Common myeloid progenitor, CD34-positive (primary cell): ENCODE results near the gene BCL7A.
A peak's percentile ranks its signal among the peaks of the same experiment; 100 is the strongest.

ENCODE experiments used
- CTCF ChIA-PET: fragments of 350-600 bp; sonication (Branson Sonifier 250); formaldehyde crosslinking; loops from one replicate; lab custom pipeline; 2021; ENCODE audit warnings: antibody characterized with exemption; lab: Charles Lee
- POLR2A ChIA-PET: fragments of 350-600 bp; sonication (Branson Sonifier 250); formaldehyde crosslinking; loops from one replicate; lab custom pipeline; 2021; ENCODE audit warnings: antibody characterized with exemption; lab: Charles Lee
- DNase-seq, 3 donors: peaks; one replicate each; pipeline versions ENCODE4 v3.0.0 to v3.0.0-alpha.2; 2013
- H3K27ac ChIP-seq, 2 experiments: 1 replicate in 1 of 2; 2 replicates in 1 of 2; pipeline ENCODE4 v1.7.0; 2013; ENCODE audit warnings: inconsistent platforms in 2 of 2, low read length in 2 of 2, mild to moderate bottlenecking in 2 of 2, low read depth in 1 of 2, moderate library complexity in 1 of 2; ENCODE audit not compliant: severe bottlenecking in 2 of 2, insufficient read depth in 1 of 2, poor library complexity in 1 of 2
- H3K27me3 ChIP-seq, 5 experiments: replicated peaks in 2 of 5; 1 replicate in 3 of 5; 2 replicates in 2 of 5; pipeline versions ENCODE4 v1.6.1 to v1.7.0; 2013; ENCODE audit warnings: low read length in 4 of 5, mild to moderate bottlenecking in 2 of 5, moderate library complexity in 2 of 5, inconsistent platforms in 1 of 5; ENCODE audit not compliant: insufficient read depth in 5 of 5, control insufficient read depth in 4 of 5
- H3K36me3 ChIP-seq, 4 experiments: 1 replicate in 2 of 4; 2 replicates in 2 of 4; pipeline versions ENCODE4 v1.6.1 to v1.7.0; 2013; ENCODE audit warnings: low read length in 3 of 4, control low read depth in 1 of 4, mild to moderate bottlenecking in 1 of 4; ENCODE audit not compliant: control insufficient read depth in 4 of 4, insufficient read depth in 4 of 4
- H3K4me1 ChIP-seq, 4 experiments: 1 replicate in 3 of 4; 2 replicates in 1 of 4; pipeline versions ENCODE4 v1.6.1 to v1.7.1; 2013; ENCODE audit warnings: low read length in 3 of 4, mild to moderate bottlenecking in 3 of 4, control low read depth in 1 of 4, inconsistent platforms in 1 of 4, moderate library complexity in 1 of 4; ENCODE audit not compliant: control insufficient read depth in 4 of 4, insufficient read depth in 4 of 4; ENCODE audit errors: control extremely low read depth in 1 of 4
- H3K4me3 ChIP-seq, 7 experiments: 1 replicate in 4 of 7; 2 replicates in 3 of 7; pipeline versions ENCODE4 v1.5.1 to v1.7.0; 2013; ENCODE audit warnings: mild to moderate bottlenecking in 7 of 7, low read length in 6 of 7, moderate library complexity in 6 of 7, inconsistent platforms in 2 of 7, low read depth in 2 of 7, control low read depth in 1 of 7; ENCODE audit not compliant: insufficient read depth in 4 of 7, control insufficient read depth in 1 of 7; ENCODE audit errors: extremely low read depth in 1 of 7
- H3K9me3 ChIP-seq, 5 experiments: 1 replicate in 4 of 5; 2 replicates in 1 of 5; pipeline versions ENCODE4 v1.6.1 to v1.7.1; 2013; ENCODE audit warnings: low read length in 4 of 5, mild to moderate bottlenecking in 2 of 5, inconsistent platforms in 1 of 5, low read depth in 1 of 5, moderate library complexity in 1 of 5; ENCODE audit not compliant: control insufficient read depth in 4 of 5, insufficient read depth in 2 of 5; ENCODE audit errors: control extremely low read depth in 1 of 5
- WGBS: methylation state at CpG from one replicate; pipeline ENCODE4 v1.1.5; 2013; ENCODE audit not compliant: insufficient coverage; 5-methylcytosine and 5-hydroxymethylcytosine counted together

Gene BCL7A

DNA sequence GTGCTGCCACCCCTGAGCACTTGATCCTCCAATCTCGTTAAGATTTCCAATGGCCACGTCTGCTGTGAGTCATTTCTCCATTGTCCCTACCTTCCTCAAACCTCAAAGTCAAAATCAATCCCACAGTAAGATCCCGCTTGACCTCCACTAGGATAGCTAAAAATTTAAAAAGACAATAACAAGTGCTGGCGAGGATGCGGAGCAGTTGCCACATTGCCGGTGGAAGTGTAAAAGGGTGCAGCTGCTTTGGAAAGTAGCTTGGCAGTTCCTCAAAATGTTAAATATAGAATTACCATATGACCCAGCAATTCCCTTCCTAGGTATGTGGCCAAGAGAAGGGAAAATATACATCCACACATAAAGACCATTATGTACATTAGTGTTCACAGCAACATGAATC lies 9.5 kb upstream of the BCL7A start:
- 96% methylated on average over 4 of the region's 6 CpGs for WGBS
- H3K27me3 ChIP-seq: no peaks in the 10 kb centered on the region
- H3K4me1 ChIP-seq: no peaks in the 10 kb centered on the region
- no peaks in the 10 kb centered on the region for H3K9me3 ChIP-seq
- DNase-seq: no peak
- ChIA-PET POLR2A (no interaction called here), CTCF (interaction anchor here (0.5 to 2.1 kb wide), 7 partner anchors 14 to 550 kb away, joined by 3 to 5 read pairs (median 3); partner anchors contain the start of gene CFAP251)
- no peak overlapping the region for H3K4me3 ChIP-seq
- H3K36me3 ChIP-seq: no peaks in the 10 kb centered on the region
- no peak overlapping the region for H3K27ac ChIP-seq

DNA sequence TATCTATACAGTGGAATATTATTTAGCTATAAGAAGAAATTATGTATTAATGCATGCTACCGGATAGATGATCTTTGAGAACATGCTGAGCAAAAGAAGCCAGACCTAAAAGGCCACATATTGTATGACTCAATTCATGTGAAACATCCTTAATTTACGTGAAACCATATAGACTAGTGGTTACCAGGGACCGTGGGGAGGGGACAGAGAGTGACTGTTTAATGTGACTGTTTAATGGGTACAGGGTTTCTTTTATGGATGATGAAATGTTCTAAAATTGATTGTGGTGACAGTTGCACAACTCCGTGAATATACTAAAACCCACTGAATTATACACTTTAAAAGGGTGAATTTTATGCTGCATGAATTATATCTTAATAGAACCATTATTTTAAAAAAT lies 8.5 kb upstream of the BCL7A start:
- H3K9me3 ChIP-seq: peaks cover 0 to 2% (median 0%) of the 10 kb centered on the region in 5 experiments
- H3K27ac ChIP-seq: no peak overlapping the region
- H3K4me1 ChIP-seq: no peaks in the 10 kb centered on the region
- H3K36me3 ChIP-seq: no peaks in the 10 kb centered on the region
- WGBS: 100% methylated on average over 2 of the region's 4 CpGs
- ChIA-PET CTCF (interaction anchor here (0.9 to 2.1 kb wide), 3 partner anchors 10 to 44 kb away, joined by 3 to 5 read pairs (median 4); no protein-coding TSS in a partner anchor), POLR2A (interaction anchor here (0.7 kb wide), 1 partner anchor 46 kb away, joined by 3 read pairs; no protein-coding TSS in a partner anchor)
- no peak for DNase-seq
- no peaks in the 10 kb centered on the region for H3K27me3 ChIP-seq
- H3K4me3 ChIP-seq: no peak overlapping the region

DNA sequence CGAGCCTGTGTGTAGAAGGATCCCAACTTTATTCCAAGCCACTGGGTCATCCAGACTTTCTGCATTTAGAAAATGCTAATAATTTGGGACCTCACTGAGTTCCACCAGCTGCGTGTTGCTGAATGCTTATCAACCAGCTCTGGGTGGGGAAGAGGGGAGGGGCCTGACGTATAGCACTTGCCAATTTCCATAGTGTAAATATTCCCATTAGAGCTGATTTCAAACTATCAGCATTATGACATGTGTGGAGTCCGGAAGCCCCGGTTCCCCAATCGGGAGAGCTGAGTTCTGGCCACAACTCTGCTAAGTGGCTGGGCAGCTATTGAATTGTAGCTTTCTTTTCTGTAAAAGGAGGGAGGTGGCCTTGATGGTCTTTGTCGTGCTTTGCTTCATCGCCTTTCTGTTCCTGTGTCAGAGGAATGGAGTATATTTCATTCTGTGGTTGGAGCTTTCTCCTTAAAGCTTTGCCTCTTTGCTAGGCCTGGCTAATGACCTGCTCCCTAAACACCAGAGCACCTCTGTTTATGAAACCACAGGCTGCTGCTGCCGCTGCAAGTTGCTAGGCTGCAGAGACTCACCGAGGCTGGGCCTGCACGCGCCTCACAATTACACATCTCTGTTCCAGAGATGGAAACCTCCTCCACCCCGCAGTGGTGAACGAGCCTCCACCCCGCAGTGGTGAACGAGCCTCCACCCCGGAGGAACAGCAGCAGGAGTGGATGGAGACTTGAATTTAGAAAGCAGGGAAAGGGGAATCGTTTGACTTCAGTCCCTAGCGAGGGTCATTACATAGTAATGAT lies 7.7 kb upstream of the BCL7A start:
- 93% methylated on average over 14 of the region's 19 CpGs for WGBS
- POLR2A ChIA-PET: no interaction called here

DNA sequence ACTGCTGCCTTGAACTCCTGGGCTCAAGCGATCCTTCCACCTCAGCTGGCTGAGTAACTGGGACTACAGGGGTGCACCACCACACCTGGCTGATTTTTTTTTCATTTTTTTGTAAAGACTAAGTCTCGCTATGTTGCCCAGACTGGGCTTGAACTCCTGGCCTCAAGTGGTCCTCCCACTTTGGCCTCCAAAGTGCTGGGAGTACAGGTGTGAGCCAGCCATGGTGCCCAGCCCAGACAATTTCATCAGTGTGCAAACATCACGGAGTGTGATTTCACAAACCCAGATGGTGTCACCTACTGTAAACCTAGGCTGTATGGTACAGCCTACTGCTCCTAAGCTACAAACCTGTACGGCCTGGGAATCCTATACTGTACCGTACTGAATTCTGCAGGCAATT lies 6.9 kb upstream of the BCL7A start:
- Histone ChIP-seq H3K9me3 (peaks cover 0 to 10% (median 0%) of the 10 kb centered on the region in 5 experiments), H3K27me3 (no peaks in the 10 kb centered on the region), H3K27ac (no peak overlapping the region), H3K4me3 (no peak overlapping the region), H3K36me3 (no peaks in the 10 kb centered on the region), H3K4me1 (no peaks in the 10 kb centered on the region)
- POLR2A ChIA-PET: no interaction called here
- DNase-seq: no peak
- 91% methylated on average over 5 of the region's 5 CpGs for WGBS
- CTCF ChIA-PET: interaction anchor here (0.6 kb wide), 1 partner anchor 9 kb away, joined by 3 read pairs; no protein-coding TSS in a partner anchor

More for the DNA sequence above, 7.7 kb upstream of the BCL7A start:
- Histone ChIP-seq H3K27ac (no peak overlapping the region), H3K27me3 (no peaks in the 10 kb centered on the region), H3K9me3 (peaks cover 0 to 10% (median 0%) of the 10 kb centered on the region in 5 experiments), H3K36me3 (no peaks in the 10 kb centered on the region), H3K4me3 (no peak overlapping the region), H3K4me1 (no peaks in the 10 kb centered on the region)
- CTCF ChIA-PET: interaction anchor here (0.6 to 0.9 kb wide), 2 partner anchors 8 to 9 kb away, joined by 3 read pairs; no protein-coding TSS in a partner anchor
- DNase-seq: no peak

DNA sequence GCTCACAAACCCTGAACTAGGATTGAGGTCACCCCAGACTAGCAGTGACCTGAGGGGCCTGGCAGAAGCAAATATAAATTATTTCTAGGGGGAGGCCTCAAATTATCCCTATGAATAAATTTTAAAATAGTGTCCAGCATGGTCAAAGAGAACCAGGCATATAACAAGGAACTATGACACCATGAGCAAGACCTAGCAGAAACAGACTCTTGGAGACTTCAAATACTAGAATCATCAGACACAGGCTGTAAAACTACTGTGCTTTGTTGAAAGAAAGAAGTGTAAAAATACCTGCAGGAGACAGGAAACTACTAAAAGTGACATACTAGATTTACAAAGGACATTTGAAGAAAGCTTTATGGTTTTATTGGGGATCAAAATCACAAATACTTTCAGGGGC lies 3.2 kb upstream of the BCL7A start:
- POLR2A ChIA-PET: no interaction called here
- Histone ChIP-seq H3K27me3 (no peaks in the 10 kb centered on the region), H3K36me3 (no peaks in the 10 kb centered on the region), H3K27ac (no peak overlapping the region), H3K4me3 (no peak overlapping the region), H3K9me3 (peaks cover 0 to 10% (median 0%) of the 10 kb centered on the region in 5 experiments), H3K4me1 (peaks cover 0 to 17% (median 15%) of the 10 kb centered on the region in 4 experiments)
- no peak for DNase-seq
- CTCF ChIA-PET: interaction anchor here (1.2 kb wide), 1 partner anchor 102 kb away, joined by 3 read pairs; no protein-coding TSS in a partner anchor

DNA sequence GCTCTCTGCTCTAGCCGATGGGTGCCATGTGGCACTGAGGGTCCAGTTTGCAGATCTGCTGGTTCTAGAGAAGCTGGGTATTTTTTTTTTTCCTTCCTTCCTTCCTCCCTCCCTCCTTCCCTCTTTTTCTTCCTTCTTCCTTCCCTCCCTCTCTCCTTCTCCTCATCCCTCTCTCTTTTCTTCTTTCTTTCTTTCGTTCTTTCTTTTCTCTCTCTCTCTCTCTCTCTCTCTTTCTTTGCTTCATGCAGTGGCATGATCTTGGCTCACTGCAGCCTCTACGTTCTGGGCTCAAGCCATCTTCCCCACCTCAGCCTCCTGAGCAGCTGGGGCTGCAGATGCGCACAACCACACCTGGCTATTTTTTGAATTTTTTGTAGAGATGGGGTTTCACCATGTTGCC lies 2.7 kb upstream of the BCL7A start:
- ChIA-PET CTCF (interaction anchor here (1.2 kb wide), 1 partner anchor 102 kb away, joined by 3 read pairs; no protein-coding TSS in a partner anchor), POLR2A (no interaction called here)
- peaks cover 0 to 10% (median 0%) of the 10 kb centered on the region in 5 experiments for H3K9me3 ChIP-seq
- 95% methylated on average over 2 of the region's 4 CpGs for WGBS
- no peaks in the 10 kb centered on the region for H3K27me3 ChIP-seq
- H3K4me3 ChIP-seq: no peak overlapping the region
- peaks cover 0 to 22% (median 20%) of the 10 kb centered on the region in 4 experiments for H3K4me1 ChIP-seq
- no peaks in the 10 kb centered on the region for H3K36me3 ChIP-seq
- DNase-seq: no peak
- H3K27ac ChIP-seq: no peak overlapping the region

DNA sequence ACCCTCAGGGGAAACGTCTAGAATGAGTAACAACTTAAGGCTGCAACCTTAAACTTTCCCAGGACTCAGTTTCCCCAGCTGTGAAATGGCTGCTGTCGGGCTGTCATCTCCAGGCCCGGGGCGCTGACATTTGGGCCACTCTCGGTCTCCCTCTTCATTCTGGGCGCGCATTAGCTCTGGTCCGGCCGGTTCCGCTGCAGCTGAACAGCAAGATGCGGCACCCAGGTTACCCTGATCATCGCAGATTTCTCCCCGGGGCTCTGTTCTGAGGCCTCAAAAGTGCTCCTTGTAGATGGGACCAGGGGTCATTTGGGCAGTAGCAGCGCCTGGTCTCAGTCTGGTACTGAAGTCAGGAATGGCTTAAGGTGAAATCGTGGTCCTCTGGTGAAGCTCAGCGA lies 890 bp upstream of the BCL7A start:
- 80% methylated on average over 16 of the region's 16 CpGs for WGBS
- Histone ChIP-seq H3K9me3 (peaks cover 0 to 10% (median 0%) of the 10 kb centered on the region in 5 experiments), H3K4me3 (peak overlapping the region; percentile 60 to 86 (median 80)), H3K4me1 (peaks cover 0 to 27% (median 25%) of the 10 kb centered on the region in 4 experiments), H3K27ac (no peak overlapping the region), H3K27me3 (no peaks in the 10 kb centered on the region), H3K36me3 (no peaks in the 10 kb centered on the region)
- ChIA-PET POLR2A (interaction anchor here (0.7 to 1.2 kb wide), 2 partner anchors 52 to 91 kb away, joined by 5 to 6 read pairs; no protein-coding TSS in a partner anchor), CTCF (interaction anchor here (0.7 to 1.6 kb wide), 10 partner anchors 13 to 103 kb away, joined by 3 to 7 read pairs (median 3); partner anchors contain the start of gene CFAP251)
- no peak for DNase-seq
